ENCODE data around the gene TALDO1. TPM values are rescaled to one million over a fixed set of nuclear protein-coding genes. Genes with fewer than 3 reads are reported as not detected.

The TALDO1 gene
- total RNA-seq, 2 donors from 2014 or later = 90.3 to 111 TPM

DNA sequence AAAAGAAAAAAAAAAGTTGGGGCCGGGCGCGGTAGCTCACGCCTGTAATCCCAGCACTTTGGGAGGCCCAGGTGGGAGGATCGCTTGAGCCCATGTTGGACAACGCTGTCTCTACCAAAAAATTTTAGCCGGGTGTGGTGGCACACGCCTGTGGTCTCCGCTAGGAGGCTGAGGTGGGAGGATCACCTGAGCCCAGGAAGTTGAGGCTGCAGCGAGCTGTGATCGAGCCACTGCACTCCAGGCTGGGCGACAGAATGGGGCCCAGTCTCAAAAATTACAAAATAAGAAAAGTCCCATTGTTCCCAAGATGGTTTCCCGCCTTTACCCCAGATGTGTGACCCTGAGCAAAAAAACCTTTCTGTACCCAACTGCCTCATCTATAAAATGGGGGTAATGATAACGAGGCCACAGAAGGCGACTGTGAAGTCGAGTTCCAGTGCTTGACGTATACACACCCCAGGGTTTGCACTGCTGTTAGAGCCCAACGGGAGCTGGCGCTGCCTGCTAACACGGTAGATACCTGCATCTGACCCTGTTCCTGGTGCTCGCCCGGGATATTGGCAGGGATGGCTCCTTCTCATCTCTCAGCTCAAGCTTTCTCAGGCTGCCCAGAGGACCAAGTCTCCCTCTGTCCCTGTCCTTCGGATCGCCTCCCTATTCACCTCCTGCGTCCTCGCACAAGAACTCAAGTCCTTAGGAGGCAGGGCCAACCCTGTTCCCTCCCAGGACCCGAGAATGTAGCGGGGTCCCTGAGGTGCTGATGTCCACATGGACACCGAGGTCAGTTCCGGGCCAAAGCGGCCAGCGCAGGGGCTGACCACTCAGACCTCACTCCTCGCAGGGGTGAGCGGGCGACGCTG is 61.4 kb downstream of the TALDO1 start:
- DNase-seq (ENCODE audit: low spot score) = peak; percentile 93
- Histone ChIP-seq H3K27ac (peak overlapping the region; percentile 97 to 99), H3K36me3 (peaks cover 27% of the 10 kb centered on the region), H3K4me3 (peak overlapping the region; percentile 93 to 99), H3K27me3 (no peaks in the 10 kb centered on the region), H3K9me3 (no peaks in the 10 kb centered on the region), H3K4me1 (peaks cover 0 to 53% of the 10 kb centered on the region in 2 donors)
- TF ChIP-seq, protein P1, sequence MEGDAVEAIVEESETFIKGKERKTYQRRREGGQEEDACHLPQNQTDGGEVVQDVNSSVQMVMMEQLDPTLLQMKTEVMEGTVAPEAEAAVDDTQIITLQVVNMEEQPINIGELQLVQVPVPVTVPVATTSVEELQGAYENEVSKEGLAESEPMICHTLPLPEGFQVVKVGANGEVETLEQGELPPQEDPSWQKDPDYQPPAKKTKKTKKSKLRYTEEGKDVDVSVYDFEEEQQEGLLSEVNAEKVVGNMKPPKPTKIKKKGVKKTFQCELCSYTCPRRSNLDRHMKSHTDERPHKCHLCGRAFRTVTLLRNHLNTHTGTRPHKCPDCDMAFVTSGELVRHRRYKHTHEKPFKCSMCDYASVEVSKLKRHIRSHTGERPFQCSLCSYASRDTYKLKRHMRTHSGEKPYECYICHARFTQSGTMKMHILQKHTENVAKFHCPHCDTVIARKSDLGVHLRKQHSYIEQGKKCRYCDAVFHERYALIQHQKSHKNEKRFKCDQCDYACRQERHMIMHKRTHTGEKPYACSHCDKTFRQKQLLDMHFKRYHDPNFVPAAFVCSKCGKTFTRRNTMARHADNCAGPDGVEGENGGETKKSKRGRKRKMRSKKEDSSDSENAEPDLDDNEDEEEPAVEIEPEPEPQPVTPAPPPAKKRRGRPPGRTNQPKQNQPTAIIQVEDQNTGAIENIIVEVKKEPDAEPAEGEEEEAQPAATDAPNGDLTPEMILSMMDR (IDR thresholded peaks at IDR 0.05) = no peak

DNA sequence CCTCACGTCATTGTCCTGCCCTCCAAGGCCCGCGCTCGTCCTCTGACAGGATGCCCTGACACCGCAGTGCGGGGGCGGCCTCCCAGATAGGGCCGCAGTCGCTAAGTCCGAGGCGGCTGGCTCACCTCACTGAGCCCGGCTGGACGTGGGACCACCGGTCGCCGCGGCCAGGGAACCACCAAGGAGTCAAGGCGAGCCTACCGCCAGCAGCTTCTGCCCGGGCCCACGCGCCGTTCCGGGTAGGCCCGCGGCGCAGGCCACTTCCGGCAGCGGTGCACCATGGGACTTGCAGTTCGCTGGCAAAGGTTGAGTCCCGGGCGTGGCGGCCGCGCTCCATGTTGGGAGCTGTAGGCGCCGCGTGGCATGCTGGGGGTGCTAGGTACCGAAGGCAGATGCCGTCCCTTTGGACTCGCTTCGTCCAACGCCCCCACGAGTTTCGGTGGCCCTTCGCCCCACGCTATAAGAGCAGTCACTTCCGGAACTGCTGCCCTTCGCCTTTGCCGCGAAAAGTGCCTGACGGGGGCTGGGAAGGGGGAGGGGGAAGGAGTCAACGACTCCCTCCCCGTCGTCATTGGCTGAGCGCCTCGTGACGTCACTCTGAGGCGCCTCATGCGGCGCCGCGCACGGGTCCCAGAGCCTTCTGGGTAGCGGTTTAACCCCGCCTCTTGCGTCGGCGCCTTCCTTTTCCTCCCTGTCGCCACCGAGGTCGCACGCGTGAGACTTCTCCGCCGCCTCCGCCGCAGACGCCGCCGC is 62.2 kb downstream of the TALDO1 start, which contains the start of gene RPLP2:
TSS of gene RPLP2 (plus strand) at position 681 of the 753 bp plus-strand sequence. CDS start 268 bp downstream, outside the sequence.
- TF ChIP-seq, protein P1 (IDR thresholded peaks at IDR 0.05) = no peak
- peak within 1 kb of the TSS; percentile 93 to 99 for H3K4me3 ChIP-seq
- peaks cover 30% of the 10 kb centered on the region for H3K36me3 ChIP-seq
- peak; percentile 99 for DNase-seq (ENCODE audit: low spot score)
- H3K27ac ChIP-seq = peak within 1 kb of the TSS; percentile 97 to 99
- peaks cover 0 to 45% of the 10 kb centered on the region in 2 donors for H3K4me1 ChIP-seq
- no peaks in the 10 kb centered on the region for H3K27me3 ChIP-seq
- H3K9me3 ChIP-seq = no peaks in the 10 kb centered on the region

DNA sequence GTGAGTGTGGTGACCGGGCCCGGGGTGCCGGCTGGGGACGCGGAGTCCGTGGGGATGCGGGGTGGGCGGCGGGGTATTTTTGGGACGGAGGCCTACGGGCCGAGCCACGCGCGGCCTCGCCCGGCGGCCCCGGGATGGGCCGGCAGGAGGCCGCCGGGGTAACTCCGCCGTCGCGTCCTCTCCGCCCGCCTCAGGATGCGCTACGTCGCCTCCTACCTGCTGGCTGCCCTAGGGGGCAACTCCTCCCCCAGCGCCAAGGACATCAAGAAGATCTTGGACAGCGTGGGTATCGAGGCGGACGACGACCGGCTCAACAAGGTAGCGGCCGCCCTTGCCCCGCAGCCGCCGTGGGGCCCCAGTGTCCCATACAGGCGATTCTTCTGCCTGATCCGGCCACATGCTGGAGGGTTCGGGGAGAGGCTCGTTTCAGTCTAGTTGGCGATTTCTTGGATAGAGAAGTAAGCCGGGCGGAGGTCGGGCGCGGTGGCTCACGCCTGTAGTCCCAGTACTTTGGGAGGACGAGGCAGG is 62.8 kb downstream of the TALDO1 start:
- Histone ChIP-seq H3K36me3 (peaks cover 30% of the 10 kb centered on the region), H3K4me3 (peak overlapping the region; percentile 93 to 99), H3K9me3 (no peaks in the 10 kb centered on the region), H3K27me3 (no peaks in the 10 kb centered on the region), H3K4me1 (peaks cover 0 to 39% of the 10 kb centered on the region in 2 donors), H3K27ac (peak overlapping the region; percentile 97 to 99)
- TF ChIP-seq, protein P1 (IDR thresholded peaks at IDR 0.05) = no peak
- DNase-seq (ENCODE audit: low spot score) = no peak

- no peak overlapping the region for H3K27ac ChIP-seq
- H3K4me3 ChIP-seq = no peak overlapping the region
Measured at GRCh38 chr11:811446-812245, 64.4 kb downstream of the TALDO1 start.

More at GRCh38 chr11:811446-812245, 64.4 kb downstream of the TALDO1 start:
- peaks cover 0 to 32% of the 10 kb centered on the region in 2 donors for H3K4me1 ChIP-seq
- no peaks in the 10 kb centered on the region for H3K9me3 ChIP-seq
- TF ChIP-seq, protein P1 (IDR thresholded peaks at IDR 0.05) = no peak
- H3K27me3 ChIP-seq = no peaks in the 10 kb centered on the region
- DNase-seq (ENCODE audit: low spot score) = no peak
- H3K36me3 ChIP-seq = peaks cover 30% of the 10 kb centered on the region

Measured in right atrium auricular region (tissue), 2 donors.